Muscle of arm (tissue), 12 donors: ENCODE results near the gene SPPL2B. TPM values are rescaled to one million over a fixed set of nuclear protein-coding genes. Genes with fewer than 3 reads are reported as not detected.

Experiments
- DNase-seq: peaks from one replicate; pipeline ENCODE4 v3.0.0-alpha.2; 2013
- polyA plus RNA-seq, 12 donors: library from polyadenylated mRNA; unstranded; fragments of 120-200 nt; gene quantifications; one replicate each; pipeline ENCODE4 v1.2.1, GENCODE V29; 2013; ENCODE audit not compliant: insufficient read length in 12 of 12

SPPL2B gene
- polyA plus RNA-seq, 12 donors, result 23.0 to 83.0 (median 35.4) TPM; not detected in 1

- no peak for DNase-seq
These were observed 24.8 kb downstream of the SPPL2B start for GRCh38 chr19:2353159-2353886.

GRCh38 chr19:2353887-2354592 lies 25.6 kb downstream of the SPPL2B start:
- DNase-seq, result no peak

DNA sequence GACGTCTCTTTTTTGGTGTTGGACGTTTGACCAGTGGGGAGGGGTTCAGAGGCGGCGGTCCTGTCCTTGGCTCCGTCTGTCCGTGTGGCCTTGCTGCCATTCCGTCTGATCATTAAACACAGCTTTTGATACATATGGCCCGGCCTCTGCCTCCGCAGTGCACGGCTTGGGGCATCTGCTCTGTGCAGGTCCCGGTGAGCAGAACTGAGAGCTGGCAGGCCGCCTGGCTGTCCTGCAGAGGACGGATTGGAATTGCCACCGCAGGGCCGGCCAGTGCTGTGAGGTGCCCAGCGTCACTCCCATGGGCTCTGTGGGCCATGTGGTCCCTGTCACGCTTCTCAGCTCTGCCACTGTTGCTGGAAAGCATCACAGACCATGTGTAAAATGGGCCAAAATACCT lies 26.2 kb downstream of the SPPL2B start:
- DNase-seq, result no peak

DNA sequence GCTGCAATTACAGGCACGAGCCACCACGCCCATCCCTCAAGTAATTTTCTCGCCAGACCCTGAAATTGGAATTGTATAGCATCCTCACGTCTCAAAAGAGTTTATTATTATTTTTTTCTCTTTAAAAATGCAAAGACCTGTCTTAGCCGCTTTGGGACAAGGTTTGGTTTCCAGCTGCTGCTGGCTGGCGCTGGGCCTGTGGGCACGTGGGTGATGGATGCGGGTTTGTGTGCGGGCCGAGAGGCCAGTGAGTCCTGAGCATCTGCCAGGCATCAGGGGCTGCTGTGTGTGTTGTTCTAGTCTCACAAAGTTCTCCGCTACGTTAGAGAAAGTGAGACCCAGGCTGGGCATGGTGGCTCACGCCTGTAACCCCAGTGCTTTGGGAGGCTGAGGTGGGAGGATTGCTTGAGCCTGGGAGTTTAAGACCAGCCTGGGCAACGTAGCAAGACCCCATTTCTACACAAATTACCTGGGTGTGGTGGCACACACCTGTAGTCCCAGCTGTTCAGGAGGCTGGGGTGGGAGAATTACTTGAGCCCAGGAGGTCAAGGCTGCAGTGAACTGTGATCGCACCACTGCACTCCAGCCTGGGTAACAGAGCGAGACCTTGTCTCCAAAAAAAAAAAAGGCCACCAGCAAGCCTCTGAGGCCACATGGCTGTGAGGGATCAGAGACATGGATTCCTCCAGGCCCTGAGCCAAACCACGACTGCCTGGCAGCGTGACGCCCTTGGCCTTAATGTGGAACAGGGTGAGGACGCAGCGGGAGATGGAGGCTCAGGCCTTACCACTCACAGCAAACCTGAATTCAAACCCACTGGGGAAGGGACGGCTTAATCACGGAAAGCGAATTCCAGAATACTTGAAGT lies 26.9 kb downstream of the SPPL2B start:
- no peak for DNase-seq

DNA sequence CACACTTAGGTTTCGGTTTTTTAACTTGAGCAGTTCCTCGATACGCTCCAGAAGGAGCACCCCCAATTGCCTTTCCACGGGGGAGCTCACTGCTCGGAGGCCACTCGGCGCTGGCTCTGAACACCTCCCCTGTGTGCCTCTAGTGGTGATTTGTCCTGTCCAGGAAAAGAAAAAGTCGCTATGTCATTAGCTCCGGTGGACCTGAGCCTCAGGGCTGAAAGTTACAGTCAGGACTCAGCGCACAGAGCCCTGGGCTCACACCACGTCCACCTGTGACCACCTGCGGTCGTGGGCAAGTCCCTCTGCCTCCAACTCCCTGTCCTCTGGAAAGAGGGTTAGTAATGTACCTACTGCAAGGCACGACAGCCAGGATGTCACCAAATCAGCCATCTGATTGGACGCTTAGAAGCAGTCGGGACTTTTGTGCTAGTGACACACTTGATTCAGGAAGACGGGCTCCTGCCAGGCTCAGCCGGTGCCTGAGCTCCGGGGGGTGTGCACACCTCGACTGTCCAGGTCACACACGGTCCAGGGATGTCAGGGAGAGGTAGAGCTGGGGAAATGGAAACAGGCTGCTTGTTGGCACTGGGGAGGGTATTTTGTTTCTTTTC lies 27.7 kb downstream of the SPPL2B start:
- DNase-seq, result no peak

DNA sequence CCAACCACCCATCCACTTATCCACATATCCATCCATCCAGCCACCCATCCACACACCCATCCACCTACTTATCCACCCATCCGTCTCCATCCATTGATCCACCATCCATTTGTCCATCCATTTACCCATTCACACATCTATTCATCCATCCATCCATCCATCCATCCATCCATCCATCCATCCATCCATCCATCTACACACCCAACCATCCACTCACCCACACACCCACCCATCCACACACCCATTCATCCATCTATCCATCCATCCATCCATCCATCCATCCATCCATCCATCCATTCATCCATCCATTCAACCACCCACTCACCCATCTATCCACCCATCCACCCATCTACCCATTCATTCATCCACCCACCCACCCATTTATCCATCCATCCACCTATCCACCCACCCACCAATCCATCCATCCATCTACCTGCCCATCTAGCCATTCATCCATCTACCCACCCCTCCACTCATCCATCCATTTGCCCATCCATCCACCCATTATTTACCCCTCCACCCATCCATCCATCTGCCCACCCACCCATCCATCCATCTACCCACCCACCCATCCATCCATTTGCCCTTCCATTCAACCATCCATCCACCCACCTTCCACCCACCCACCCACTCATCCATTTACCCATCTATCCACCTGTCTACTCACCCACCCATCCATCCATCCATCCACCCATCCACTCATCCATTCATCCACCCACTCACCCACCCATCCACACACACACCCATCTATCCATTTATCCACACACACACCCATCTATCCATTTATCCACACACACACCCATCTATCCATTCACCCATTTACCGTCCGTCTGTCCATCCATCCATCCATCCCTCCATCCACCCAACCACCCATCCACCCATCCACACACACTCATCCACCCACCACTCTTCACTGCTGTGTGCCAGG lies 29.1 kb downstream of the SPPL2B start:
- no peak for DNase-seq

- DNase-seq, result no peak
These were observed 30.2 kb downstream of the SPPL2B start for GRCh38 chr19:2358548-2359173.

DNA sequence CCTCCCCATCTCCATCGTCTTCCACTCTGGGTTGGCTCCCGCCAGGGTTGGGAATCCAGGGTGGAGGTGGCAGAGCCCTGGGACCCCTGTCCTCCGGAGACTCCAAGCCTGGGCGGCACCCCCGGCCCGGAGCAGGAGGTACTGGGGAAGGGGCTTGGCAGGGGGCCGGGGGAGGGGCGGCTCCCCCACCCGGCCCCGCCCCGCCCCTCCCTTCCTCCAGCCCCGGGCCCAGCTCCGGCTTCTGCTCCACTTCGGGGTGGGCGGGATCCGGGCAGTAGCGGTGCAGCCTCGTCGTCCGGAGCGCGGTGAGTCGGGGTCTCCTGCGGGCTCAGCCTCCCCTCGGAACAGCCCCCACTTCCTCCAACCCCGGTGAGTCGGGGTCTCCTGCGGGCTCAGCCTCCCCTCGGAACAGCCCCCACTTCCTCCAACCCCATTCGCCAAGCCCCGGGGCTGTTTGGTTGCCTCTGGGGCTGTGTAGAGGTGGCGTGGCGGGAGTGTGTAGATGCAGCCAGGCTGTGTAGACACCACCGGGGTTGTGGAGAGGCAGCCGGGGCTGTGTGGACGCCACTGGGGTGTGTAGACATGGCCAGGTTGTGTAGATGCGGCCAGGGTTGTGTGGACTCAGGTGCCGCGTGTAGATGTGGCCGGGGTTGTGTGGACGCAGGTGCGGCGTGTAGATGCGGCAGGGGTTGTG lies 31.7 kb downstream of the SPPL2B start, which contains the start of gene TMPRSS9:
Gene TMPRSS9, plus strand, starts transcription at position 274 of the 694 bp plus-strand sequence. CDS start 29,521 bp downstream, outside the sequence.
- DNase-seq, result no peak

- no peak for DNase-seq
These were observed 32.3 kb downstream of the SPPL2B start for GRCh38 chr19:2360833-2361232.

DNA sequence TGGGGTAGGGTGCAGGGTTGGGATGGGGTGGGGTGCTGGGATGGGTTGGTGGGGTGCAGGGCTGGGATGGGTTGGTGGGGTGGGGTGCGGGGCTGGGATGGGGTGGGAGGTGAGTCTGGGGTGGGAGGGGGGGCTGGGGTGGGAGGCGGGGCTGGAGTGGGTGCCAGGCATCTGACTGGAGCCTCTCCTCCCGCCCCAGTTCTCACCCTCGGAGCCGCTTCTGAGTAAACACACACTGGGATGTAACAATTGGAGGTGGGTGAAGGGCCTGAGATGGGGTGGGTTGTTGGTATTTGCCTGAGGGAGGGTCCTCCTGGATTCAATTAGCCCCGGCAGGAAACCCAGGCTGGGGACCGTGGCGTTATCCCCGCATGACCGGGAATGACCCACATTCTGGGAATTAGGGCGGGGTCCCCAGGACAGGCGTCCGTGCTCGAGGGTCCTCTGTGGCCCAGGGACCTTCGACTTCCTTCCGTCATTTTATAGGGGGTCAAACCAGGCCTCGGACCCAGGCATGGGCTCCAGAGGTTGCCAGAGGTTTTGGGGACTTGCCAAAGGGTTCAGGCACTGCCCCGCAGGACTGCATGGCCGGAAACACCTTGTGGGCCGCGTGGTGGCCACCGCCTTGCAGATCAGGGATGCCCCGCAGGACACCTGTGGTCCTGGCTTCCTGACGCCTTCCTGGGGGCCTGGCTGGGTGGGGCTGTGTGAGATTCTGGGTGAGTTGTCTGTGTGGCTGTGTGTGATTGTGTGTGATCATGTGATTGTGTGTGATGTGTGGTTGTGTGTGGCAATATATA lies 33.0 kb downstream of the SPPL2B start:
- no peak for DNase-seq

DNA sequence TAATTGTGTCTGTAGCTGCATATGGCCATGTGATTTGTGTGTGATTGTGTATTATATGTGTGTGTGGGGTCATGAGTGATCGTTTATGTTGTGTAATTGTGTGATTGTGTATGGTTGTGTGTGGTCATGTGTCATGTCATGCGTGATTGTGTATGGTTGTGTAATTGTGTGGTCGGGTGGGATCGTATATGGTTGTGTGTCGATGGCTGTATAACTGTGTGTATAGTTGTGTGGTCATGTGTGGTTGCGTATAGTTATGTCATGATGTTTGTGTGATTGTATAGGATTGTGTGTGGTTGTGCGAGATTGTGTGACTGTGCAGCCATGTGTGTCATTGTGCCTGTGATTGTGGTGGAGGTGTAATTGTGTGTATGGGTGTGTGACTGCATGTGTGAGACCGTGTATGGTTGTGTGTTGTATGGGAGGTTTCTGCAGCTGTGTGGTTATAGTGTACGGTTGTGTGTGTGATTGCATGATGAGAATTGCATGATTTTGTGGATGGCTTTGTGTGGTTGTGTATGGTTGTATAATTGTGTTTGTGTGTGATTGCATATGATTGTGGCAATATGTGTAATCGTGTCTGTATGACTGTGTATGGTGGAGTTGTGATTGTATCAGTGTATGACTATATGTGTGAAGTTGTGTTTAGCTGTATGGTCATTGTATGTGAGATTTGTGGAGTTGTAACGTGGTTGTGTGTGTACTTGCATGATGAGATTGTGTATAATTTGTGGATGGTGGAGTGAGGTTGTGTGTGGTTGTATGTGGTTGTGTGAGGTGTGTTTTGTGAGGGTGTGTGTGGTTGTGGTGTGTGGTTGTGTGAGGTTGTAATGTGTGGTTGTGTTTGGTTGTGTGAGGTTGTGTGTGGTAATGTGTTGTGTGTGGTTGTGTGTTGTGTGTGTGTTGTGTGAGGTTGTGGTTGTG lies 33.8 kb downstream of the SPPL2B start:
- DNase-seq, result no peak

GRCh38 chr19:2362970-2363300 lies 34.5 kb downstream of the SPPL2B start:
- DNase-seq, result no peak

DNA sequence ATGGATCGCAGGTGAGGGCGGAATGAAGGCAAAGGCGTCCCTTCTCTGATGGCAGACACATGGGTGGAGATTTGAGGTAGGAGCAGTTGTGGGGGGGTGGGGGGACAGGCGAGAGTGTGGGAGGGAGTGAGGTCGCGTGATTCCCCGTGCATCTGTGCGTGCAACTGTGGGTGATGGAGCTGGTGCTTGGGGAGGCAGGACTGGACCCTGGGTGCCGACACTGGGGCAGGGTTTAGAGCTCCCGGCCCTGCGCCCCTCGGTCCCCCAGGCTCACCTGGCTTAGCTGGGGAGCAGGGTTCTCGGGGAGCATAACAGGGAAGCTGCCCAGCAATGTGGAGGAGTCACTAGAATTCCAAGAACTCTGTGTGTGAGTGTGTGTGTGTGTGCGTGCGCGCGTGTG lies 34.9 kb downstream of the SPPL2B start:
- DNase-seq, result no peak

- no peak for DNase-seq
These were observed 36.9 kb downstream of the SPPL2B start for GRCh38 chr19:2365201-2365970.

GRCh38 chr19:2371656-2372055 lies 43.2 kb downstream of the SPPL2B start:
- no peak for DNase-seq

- DNase-seq, result no peak
These were observed 43.7 kb downstream of the SPPL2B start for GRCh38 chr19:2372076-2372612.

- DNase-seq, result no peak
These were observed 46.3 kb downstream of the SPPL2B start for GRCh38 chr19:2374808-2375207.
